WTC11 (cell line): Measurements from ENCODE around the gene ALAS1. TPM values are rescaled to one million over a fixed set of nuclear protein-coding genes. Genes with fewer than 3 reads are reported as not detected.

Experiments used
- ATAC-seq: fragments of 200-7000 bp; cut with Tn5 transposase; 2 replicates; pipeline ENCODE4 v1.10.0; 2021; ENCODE audit warnings: mild to moderate bottlenecking, moderate library complexity
- CTCF ChIA-PET: fragments of 300-600 bp; sonication (Branson Sonifier 250); formaldehyde crosslinking; loops from one replicate; lab custom pipeline; 2021; ENCODE audit warnings: antibody characterized with exemption; lab: Charles Lee
- POLR2A ChIA-PET: fragments of 350-600 bp; sonication (Branson Sonifier 250); formaldehyde crosslinking; loops from one replicate; lab custom pipeline; 2021; ENCODE audit warnings: antibody characterized with exemption; lab: Charles Lee
- DNase-seq: peaks from one replicate; pipeline ENCODE4 v3.0.0; 2021; ENCODE audit warnings: low spot score
- H3K27ac Mint-ChIP-seq: 2 replicates; pipeline ENCODE4 v1.8.0; 2021; ENCODE audit warnings: mixed read lengths
- H3K27me3 Mint-ChIP-seq: 2 replicates; pipeline ENCODE4 v1.8.0; 2021; ENCODE audit warnings: low read depth, mild to moderate bottlenecking, moderate library complexity, mixed read lengths
- H3K36me3 Mint-ChIP-seq: 2 replicates; pipeline ENCODE4 v1.8.0; 2021; ENCODE audit warnings: mixed read lengths
- H3K4me1 Mint-ChIP-seq: 2 replicates; pipeline ENCODE4 v1.8.0; 2022; ENCODE audit warnings: mixed read lengths
- H3K4me3 Mint-ChIP-seq: 2 replicates; pipeline ENCODE4 v1.8.0; 2021; ENCODE audit warnings: mild to moderate bottlenecking, moderate library complexity, mixed read lengths
- H3K9me3 Mint-ChIP-seq: 2 replicates; pipeline ENCODE4 v1.8.0; 2021; ENCODE audit warnings: mixed read lengths
- EMX1 ChIP-seq: fragments of 250-450 bp; sonication (Bioruptor Pico); IDR thresholded peaks from 2 replicates; pipeline ENCODE4 v1.8.0; 2021; ENCODE audit warnings: mild to moderate bottlenecking
- FOXP1 ChIP-seq: sonication (generic); formaldehyde crosslinking; IDR thresholded peaks from 2 replicates; pipeline ENCODE4 v1.8.0; 2022; ENCODE audit warnings: missing genetic modification reagents, mild to moderate bottlenecking, moderate library complexity, borderline replicate concordance
- GRHL2 ChIP-seq: fragments of 250-450 bp; sonication (Bioruptor Pico); IDR thresholded peaks from 2 replicates; pipeline ENCODE4 v1.8.0; 2022; ENCODE audit warnings: mild to moderate bottlenecking, moderate library complexity; ENCODE audit not compliant: insufficient replicate concordance, severe bottlenecking
- HMGA2 ChIP-seq: fragments of 250-450 bp; sonication (Bioruptor Pico); IDR thresholded peaks from 2 replicates; pipeline ENCODE4 v1.4.0; 2021; ENCODE audit warnings: mild to moderate bottlenecking, moderate library complexity
- JAZF1 ChIP-seq: fragments of 250-450 bp; sonication (Bioruptor Pico); IDR thresholded peaks from 2 replicates; pipeline ENCODE4 v1.9.0; 2021; ENCODE audit warnings: moderate library complexity, mild to moderate bottlenecking, inconsistent platforms
- MYBL2 ChIP-seq: sonication (generic); formaldehyde crosslinking; IDR thresholded peaks from 2 replicates; pipeline ENCODE4 v1.8.1; 2023; ENCODE audit warnings: mild to moderate bottlenecking, moderate library complexity, missing genetic modification reagents
- NR2C2 ChIP-seq: sonication (generic); formaldehyde crosslinking; IDR thresholded peaks from 2 replicates; pipeline ENCODE4 v1.8.0; 2022; ENCODE audit warnings: mild to moderate bottlenecking, missing genetic modification reagents
- NR3C1 ChIP-seq: sonication (generic); formaldehyde crosslinking; conservative IDR thresholded peaks from 2 replicates; pipeline ENCODE4 v1.8.1; 2023; ENCODE audit warnings: low read depth, mild to moderate bottlenecking, missing genetic modification reagents
- SMAD3 ChIP-seq: sonication (generic); formaldehyde crosslinking; IDR thresholded peaks from 2 replicates; pipeline ENCODE4 v1.8.0; 2022; ENCODE audit warnings: missing genetic modification reagents, mild to moderate bottlenecking, borderline replicate concordance
- SOX15 ChIP-seq: fragments of 250-450 bp; sonication (Bioruptor Pico); IDR thresholded peaks from 2 replicates; pipeline ENCODE4 v1.9.0; 2021; ENCODE audit warnings: mild to moderate bottlenecking
- ZNF138 ChIP-seq: sonication (generic); formaldehyde crosslinking; conservative IDR thresholded peaks from 2 replicates; pipeline ENCODE4 v1.8.1; 2022; ENCODE audit warnings: mild to moderate bottlenecking, moderate library complexity, missing genetic modification reagents
- ZNF423 ChIP-seq: fragments of 250-450 bp; sonication (Bioruptor Pico); IDR thresholded peaks from 2 replicates; pipeline ENCODE4 v2.1.2; 2022; ENCODE audit warnings: mild to moderate bottlenecking, moderate library complexity
- total RNA-seq: library from RNA; stranded (reverse); gene quantifications from 3 replicates; pipeline ENCODE4 v1.2.3, GENCODE V29; 2021
- TF ChIP-seq, protein P1 (sequence below): sonication (generic); formaldehyde crosslinking; IDR thresholded peaks from 2 replicates; pipeline ENCODE4 v1.8.0; 2023; ENCODE audit warnings: missing genetic modification reagents
- TF ChIP-seq, protein P2 (sequence below): fragments of 200-600 bp; IDR thresholded peaks from 2 replicates; pipeline ENCODE4 v1.8.0; 2022; ENCODE audit warnings: antibody characterized with exemption
- TF ChIP-seq, protein P3 (sequence below): fragments of 250-450 bp; sonication (Bioruptor Pico); conservative IDR thresholded peaks from 2 replicates; pipeline ENCODE4 v1.9.0; 2021; ENCODE audit warnings: mild to moderate bottlenecking
- TF ChIP-seq, protein P4 (sequence below): sonication (generic); formaldehyde crosslinking; IDR thresholded peaks from 2 replicates; pipeline ENCODE4 v1.8.1; 2022; ENCODE audit warnings: mild to moderate bottlenecking, missing genetic modification reagents, moderate library complexity, borderline replicate concordance
- TF ChIP-seq, protein P5 (sequence below): sonication (generic); formaldehyde crosslinking; IDR thresholded peaks from 2 replicates; pipeline ENCODE4 v1.8.1; 2023; ENCODE audit warnings: mild to moderate bottlenecking, missing genetic modification reagents, borderline replicate concordance
- TF ChIP-seq, protein P6 (sequence below): fragments of 250-450 bp; sonication (Bioruptor Pico); IDR thresholded peaks from 2 replicates; pipeline ENCODE4 v1.9.0; 2021; ENCODE audit warnings: mild to moderate bottlenecking, borderline replicate concordance

The ALAS1 gene
- total RNA-seq, 1 experiment from 2014 or later = 39.1 TPM

DNA sequence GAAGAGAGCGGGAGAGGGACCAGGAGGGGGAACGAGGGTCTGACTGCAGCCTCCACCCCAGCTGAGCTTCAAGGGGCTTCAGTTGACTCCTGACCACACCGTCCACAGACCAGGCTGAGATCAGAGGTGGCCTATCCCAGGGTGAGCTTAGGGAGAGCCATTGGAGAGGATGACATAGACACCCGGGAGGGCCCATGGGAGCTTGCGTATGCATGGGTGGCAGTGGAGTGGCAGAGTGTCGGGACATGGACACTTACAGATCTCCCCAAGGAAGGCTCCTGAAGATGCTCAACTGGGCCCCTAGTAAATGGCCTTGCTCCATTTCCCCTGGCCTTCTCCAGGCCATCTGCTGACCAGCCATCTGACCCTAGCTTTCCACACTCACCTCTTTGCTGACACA is 12.6 kb upstream of the ALAS1 start:
- Mint-ChIP-seq H3K36me3 (no peaks in the 10 kb centered on the region), H3K9me3 (peaks cover 3% of the 10 kb centered on the region; the same call in 1 of the 2 replicates), H3K4me1 (peaks cover 2% of the 10 kb centered on the region; the same call in 1 of the 2 replicates), H3K27ac (no peak overlapping the region), H3K4me3 (no peak overlapping the region), H3K27me3 (no peaks in the 10 kb centered on the region)
- TF ChIP-seq, protein P1, sequence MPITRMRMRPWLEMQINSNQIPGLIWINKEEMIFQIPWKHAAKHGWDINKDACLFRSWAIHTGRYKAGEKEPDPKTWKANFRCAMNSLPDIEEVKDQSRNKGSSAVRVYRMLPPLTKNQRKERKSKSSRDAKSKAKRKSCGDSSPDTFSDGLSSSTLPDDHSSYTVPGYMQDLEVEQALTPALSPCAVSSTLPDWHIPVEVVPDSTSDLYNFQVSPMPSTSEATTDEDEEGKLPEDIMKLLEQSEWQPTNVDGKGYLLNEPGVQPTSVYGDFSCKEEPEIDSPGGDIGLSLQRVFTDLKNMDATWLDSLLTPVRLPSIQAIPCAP = no peak
- TF ChIP-seq NR3C1 = no peak
- ChIA-PET POLR2A (no interaction called here), CTCF (interaction anchor here (0.8 to 1.1 kb wide), 2 partner anchors 10 to 171 kb away, joined by 3 to 4 read pairs; no protein-coding TSS in a partner anchor)
- no peak for DNase-seq
- no peak for ATAC-seq

DNA sequence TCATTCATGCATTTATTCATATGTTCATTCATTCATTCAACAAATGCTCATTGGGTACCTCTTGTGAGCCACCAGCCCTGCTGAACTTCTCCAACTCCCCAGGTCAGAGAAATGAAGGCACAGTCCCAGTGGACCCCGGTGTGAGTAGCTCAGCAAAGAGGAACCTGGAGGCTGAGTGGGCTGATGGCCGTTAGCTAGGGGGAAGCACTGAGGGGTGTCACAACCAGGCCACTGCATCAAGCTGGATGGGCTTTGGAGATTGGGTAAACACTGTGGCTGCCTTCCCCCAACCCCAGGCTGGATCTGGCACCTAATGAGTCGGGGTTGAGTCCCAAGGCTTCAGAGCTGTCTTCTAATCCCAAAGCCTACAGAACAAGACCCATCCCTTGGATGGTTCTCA is 12.1 kb upstream of the ALAS1 start:
- TF ChIP-seq JAZF1 (CRISPR knock-in tag) = no peak
- TF ChIP-seq HMGA2 (CRISPR knock-in tag) = no peak
- TF ChIP-seq ZNF423 = no peak
- no peak for TF ChIP-seq FOXP1 (CRISPR knock-in tag)
- no peak for TF ChIP-seq GRHL2 (CRISPR knock-in tag)
- TF ChIP-seq SOX15 = no peak
- TF ChIP-seq, protein P2, sequence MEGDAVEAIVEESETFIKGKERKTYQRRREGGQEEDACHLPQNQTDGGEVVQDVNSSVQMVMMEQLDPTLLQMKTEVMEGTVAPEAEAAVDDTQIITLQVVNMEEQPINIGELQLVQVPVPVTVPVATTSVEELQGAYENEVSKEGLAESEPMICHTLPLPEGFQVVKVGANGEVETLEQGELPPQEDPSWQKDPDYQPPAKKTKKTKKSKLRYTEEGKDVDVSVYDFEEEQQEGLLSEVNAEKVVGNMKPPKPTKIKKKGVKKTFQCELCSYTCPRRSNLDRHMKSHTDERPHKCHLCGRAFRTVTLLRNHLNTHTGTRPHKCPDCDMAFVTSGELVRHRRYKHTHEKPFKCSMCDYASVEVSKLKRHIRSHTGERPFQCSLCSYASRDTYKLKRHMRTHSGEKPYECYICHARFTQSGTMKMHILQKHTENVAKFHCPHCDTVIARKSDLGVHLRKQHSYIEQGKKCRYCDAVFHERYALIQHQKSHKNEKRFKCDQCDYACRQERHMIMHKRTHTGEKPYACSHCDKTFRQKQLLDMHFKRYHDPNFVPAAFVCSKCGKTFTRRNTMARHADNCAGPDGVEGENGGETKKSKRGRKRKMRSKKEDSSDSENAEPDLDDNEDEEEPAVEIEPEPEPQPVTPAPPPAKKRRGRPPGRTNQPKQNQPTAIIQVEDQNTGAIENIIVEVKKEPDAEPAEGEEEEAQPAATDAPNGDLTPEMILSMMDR = no peak
- TF ChIP-seq, protein P3, sequence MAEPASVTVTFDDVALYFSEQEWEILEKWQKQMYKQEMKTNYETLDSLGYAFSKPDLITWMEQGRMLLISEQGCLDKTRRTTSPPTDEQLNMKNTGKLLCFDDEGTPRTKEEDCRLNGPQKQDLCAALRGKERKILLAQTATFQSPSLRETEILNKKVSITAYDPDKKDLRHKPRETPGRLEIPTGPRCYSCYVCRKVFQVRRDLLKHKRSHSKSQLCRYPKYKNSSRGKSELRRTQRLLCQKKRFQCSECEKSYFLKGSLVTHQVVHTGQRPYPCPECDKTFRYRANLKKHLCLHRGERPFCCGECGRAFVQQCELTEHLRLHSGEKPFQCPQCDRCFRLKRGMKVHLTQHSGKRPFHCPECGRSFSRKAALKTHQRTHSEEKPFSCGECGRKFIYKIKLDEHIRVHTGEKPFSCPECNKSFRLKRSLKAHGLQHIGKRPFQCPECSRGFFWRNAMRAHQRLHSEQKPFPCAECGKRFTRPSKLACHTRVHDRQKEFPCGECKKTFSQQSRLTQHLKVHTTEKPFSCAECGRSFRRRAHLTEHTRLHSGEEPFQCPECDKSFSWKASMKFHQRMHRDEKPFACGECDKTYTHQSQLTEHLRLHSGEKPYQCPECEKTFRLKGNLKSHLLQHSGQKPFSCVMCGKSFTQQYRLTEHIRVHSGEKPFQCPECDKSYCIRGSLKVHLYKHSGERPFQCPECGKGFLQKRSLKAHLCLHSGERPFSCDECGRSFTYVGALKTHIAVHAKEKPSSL (CRISPR knock-in tag) = no peak
- Mint-ChIP-seq H3K9me3 (peaks cover 3% of the 10 kb centered on the region; the same call in 1 of the 2 replicates), H3K4me3 (no peak overlapping the region), H3K36me3 (no peaks in the 10 kb centered on the region), H3K27ac (no peak overlapping the region), H3K4me1 (no peaks in the 10 kb centered on the region), H3K27me3 (no peaks in the 10 kb centered on the region)
- ATAC-seq (no peak), DNase-seq (no peak)
- CTCF ChIA-PET = interaction anchor here (0.8 to 1.1 kb wide), 3 partner anchors 9 to 171 kb away, joined by 3 to 4 read pairs (median 3); no protein-coding TSS in a partner anchor
- POLR2A ChIA-PET = interaction anchor here (0.6 kb wide), 1 partner anchor 34 kb away, joined by 7 read pairs; no protein-coding TSS in a partner anchor

DNA sequence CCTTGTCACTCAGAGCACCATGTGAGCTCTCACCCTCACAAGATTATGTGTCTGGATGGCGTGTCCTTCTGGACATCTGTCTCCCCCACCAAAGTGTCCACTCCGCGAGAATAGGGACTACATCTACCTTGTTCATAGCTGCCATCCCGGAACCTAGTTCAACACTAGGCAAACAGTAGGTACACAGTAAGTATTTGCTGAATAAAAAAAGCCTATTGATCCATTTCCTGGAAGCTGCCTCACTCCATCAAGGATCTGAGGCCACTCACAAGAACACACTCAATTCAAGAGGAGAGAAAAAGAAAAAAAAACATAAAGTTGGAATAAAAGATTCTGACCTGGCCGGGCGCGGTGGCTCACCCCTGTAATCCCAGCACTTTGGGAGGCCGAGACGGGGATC is 11.2 kb upstream of the ALAS1 start:
- Mint-ChIP-seq H3K4me3 (no peak overlapping the region), H3K27me3 (no peaks in the 10 kb centered on the region), H3K36me3 (no peaks in the 10 kb centered on the region), H3K4me1 (no peaks in the 10 kb centered on the region), H3K27ac (no peak overlapping the region), H3K9me3 (peaks cover 3% of the 10 kb centered on the region; the same call in 1 of the 2 replicates)
- ChIA-PET CTCF (interaction anchor here (0.8 kb wide), 1 partner anchor 34 kb away, joined by 3 read pairs; no protein-coding TSS in a partner anchor), POLR2A (interaction anchor here (0.7 kb wide), 1 partner anchor 1675 kb away, joined by 8 read pairs; no protein-coding TSS in a partner anchor)
- ATAC-seq (no peak), DNase-seq (no peak)
- TF ChIP-seq EMX1 (no peak), SMAD3 (CRISPR knock-in tag) (no peak), ZNF138 (CRISPR knock-in tag) (no peak), NR2C2 (no peak), MYBL2 (CRISPR knock-in tag) (no peak)
- TF ChIP-seq, protein P4, sequence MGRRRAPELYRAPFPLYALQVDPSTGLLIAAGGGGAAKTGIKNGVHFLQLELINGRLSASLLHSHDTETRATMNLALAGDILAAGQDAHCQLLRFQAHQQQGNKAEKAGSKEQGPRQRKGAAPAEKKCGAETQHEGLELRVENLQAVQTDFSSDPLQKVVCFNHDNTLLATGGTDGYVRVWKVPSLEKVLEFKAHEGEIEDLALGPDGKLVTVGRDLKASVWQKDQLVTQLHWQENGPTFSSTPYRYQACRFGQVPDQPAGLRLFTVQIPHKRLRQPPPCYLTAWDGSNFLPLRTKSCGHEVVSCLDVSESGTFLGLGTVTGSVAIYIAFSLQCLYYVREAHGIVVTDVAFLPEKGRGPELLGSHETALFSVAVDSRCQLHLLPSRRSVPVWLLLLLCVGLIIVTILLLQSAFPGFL (CRISPR knock-in tag) = no peak
- TF ChIP-seq, protein P5, sequence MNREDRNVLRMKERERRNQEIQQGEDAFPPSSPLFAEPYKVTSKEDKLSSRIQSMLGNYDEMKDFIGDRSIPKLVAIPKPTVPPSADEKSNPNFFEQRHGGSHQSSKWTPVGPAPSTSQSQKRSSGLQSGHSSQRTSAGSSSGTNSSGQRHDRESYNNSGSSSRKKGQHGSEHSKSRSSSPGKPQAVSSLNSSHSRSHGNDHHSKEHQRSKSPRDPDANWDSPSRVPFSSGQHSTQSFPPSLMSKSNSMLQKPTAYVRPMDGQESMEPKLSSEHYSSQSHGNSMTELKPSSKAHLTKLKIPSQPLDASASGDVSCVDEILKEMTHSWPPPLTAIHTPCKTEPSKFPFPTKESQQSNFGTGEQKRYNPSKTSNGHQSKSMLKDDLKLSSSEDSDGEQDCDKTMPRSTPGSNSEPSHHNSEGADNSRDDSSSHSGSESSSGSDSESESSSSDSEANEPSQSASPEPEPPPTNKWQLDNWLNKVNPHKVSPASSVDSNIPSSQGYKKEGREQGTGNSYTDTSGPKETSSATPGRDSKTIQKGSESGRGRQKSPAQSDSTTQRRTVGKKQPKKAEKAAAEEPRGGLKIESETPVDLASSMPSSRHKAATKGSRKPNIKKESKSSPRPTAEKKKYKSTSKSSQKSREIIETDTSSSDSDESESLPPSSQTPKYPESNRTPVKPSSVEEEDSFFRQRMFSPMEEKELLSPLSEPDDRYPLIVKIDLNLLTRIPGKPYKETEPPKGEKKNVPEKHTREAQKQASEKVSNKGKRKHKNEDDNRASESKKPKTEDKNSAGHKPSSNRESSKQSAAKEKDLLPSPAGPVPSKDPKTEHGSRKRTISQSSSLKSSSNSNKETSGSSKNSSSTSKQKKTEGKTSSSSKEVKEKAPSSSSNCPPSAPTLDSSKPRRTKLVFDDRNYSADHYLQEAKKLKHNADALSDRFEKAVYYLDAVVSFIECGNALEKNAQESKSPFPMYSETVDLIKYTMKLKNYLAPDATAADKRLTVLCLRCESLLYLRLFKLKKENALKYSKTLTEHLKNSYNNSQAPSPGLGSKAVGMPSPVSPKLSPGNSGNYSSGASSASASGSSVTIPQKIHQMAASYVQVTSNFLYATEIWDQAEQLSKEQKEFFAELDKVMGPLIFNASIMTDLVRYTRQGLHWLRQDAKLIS = no peak
- TF ChIP-seq, protein P6, sequence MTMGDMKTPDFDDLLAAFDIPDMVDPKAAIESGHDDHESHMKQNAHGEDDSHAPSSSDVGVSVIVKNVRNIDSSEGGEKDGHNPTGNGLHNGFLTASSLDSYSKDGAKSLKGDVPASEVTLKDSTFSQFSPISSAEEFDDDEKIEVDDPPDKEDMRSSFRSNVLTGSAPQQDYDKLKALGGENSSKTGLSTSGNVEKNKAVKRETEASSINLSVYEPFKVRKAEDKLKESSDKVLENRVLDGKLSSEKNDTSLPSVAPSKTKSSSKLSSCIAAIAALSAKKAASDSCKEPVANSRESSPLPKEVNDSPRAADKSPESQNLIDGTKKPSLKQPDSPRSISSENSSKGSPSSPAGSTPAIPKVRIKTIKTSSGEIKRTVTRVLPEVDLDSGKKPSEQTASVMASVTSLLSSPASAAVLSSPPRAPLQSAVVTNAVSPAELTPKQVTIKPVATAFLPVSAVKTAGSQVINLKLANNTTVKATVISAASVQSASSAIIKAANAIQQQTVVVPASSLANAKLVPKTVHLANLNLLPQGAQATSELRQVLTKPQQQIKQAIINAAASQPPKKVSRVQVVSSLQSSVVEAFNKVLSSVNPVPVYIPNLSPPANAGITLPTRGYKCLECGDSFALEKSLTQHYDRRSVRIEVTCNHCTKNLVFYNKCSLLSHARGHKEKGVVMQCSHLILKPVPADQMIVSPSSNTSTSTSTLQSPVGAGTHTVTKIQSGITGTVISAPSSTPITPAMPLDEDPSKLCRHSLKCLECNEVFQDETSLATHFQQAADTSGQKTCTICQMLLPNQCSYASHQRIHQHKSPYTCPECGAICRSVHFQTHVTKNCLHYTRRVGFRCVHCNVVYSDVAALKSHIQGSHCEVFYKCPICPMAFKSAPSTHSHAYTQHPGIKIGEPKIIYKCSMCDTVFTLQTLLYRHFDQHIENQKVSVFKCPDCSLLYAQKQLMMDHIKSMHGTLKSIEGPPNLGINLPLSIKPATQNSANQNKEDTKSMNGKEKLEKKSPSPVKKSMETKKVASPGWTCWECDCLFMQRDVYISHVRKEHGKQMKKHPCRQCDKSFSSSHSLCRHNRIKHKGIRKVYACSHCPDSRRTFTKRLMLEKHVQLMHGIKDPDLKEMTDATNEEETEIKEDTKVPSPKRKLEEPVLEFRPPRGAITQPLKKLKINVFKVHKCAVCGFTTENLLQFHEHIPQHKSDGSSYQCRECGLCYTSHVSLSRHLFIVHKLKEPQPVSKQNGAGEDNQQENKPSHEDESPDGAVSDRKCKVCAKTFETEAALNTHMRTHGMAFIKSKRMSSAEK (CRISPR knock-in tag) = no peak
